ENCODE measurements around the gene SRBD1. TPM values are rescaled to one million over a fixed set of nuclear protein-coding genes. Genes with fewer than 3 reads are reported as not detected.

SRBD1 gene
- total RNA-seq, 2 experiments from 2014 or later = 17.1 to 19.9 TPM

DNA sequence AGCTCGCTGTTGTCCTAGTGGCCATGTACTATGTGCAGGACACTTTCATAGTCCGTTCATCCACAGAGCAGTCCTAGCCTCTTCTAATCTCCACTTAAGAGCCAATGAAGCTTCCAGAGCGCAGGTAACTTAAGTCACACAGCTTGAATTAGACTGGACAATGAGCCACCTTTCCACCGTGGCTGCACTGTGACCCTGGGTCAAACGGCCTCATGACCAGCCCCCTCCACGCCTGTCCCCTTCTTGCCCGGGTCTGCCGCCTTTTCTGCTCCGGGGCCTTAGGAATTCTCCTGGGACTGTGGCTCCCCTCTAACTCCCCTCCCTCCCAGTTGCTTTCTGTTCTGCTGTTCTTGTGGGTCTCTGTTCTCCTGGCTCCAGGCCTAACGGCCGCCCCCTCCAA is 32.0 kb upstream of the SRBD1 start:
- POLR2A ChIA-PET = no interaction called here
- CTCF ChIA-PET = interaction anchor here (1.1 to 1.6 kb wide), 2 partner anchors 136 to 349 kb away, joined by 4 to 12 read pairs; no protein-coding TSS in a partner anchor

DNA sequence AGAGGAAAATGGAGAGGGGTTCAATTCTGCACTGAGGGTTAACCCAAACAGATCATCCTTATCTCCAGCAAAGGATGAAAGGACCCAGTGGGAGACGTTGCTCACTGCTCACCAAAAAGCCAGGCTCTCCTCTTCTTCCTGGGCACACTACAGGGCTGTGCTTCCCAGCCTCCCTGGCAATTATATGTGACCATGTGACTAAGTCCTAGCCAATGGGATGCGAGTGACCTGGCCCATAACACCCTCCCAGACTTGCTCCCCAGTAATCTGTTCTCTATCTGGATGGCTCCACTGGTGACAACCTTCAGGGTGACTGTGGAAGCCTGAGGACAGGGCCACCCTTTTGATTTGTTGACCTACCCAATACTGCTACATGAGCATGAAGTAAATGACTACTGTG is 29.5 kb upstream of the SRBD1 start:
- POLR2A ChIA-PET = no interaction called here
- CTCF ChIA-PET = interaction anchor here (0.6 to 2.8 kb wide), 2 partner anchors 135 to 138 kb away, joined by 3 to 13 read pairs; no protein-coding TSS in a partner anchor

DNA sequence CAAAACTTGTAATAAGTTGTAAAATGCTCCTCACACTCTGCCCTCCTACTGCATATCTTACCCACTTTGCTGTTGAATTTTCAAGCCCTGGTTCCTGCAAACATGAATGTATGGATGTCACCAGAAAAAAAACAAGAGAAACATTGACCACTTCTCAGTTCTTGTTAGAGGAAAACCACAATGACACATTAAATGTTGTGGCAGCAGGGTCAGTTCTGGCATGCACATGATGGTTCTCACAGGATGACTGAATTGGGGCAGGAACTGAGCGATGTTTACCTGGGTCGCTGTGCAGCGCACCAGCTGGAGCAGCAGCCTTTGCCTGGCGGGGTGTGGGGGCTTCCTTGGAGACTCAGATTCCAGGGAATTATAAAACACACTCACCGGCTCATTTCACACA is 26.4 kb upstream of the SRBD1 start:
- ChIA-PET POLR2A (no interaction called here), CTCF (interaction anchor here (0.7 to 1.1 kb wide), 2 partner anchors 144 to 352 kb away, joined by 3 to 4 read pairs; no protein-coding TSS in a partner anchor)

DNA sequence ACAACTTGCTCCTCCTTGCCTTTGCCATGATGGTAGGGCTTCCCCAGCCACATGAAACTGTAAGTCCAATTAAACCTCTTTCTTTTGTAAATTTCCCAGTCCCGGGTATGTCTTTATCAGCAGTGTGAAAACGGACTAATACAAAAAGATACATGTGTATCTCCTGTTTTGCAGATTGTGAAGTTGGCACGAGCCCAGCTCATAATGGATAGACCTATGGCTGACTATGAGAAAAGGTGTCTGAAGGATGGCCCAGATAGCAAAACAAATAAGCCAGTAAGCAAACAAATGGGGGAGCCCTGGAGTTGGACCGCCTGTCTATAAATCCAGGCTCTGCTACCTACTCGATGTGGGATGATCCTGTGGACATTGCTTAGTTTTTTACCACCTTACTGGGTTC is 24.9 kb upstream of the SRBD1 start:
- CTCF ChIA-PET = no interaction called here
- POLR2A ChIA-PET = no interaction called here

DNA sequence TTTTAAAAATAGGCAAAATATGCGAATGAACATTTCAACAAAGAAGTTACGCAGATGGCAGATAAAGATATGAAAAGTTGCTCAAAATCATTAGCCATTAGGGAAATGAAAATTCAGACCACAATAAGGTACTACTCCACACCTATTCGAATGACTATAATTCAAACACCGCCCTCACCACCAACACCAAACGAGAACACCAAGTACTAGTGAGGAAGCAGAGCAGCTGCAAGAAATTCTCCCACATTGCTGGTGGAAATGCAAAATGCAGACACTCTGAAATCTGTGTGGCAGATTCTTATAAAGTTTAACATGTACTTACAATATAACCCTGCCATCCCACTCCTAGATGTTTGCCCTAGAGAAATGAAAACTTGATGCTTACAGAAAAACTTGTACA is 23.2 kb upstream of the SRBD1 start:
- CTCF ChIA-PET = no interaction called here
- POLR2A ChIA-PET = no interaction called here

DNA sequence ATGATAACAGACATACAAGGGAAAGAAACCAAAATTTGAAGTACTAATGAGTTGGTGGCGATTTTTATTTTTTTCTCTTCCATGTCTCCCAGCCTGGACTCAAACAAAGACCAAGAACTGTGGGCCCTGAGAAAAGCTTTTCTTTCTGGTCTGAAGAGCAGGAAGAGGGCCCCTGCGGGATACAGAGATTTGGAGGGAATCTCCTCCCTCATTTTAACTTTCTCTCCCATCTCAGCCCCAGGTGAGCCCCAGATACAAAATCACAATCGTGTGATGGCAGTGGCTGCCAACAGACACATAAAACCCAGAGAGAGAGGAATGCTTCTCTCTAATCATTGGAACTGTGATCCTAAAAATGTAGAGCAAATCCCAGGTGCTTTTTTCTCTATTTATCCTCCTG is 20.9 kb upstream of the SRBD1 start:
- ChIA-PET CTCF (no interaction called here), POLR2A (no interaction called here)

DNA sequence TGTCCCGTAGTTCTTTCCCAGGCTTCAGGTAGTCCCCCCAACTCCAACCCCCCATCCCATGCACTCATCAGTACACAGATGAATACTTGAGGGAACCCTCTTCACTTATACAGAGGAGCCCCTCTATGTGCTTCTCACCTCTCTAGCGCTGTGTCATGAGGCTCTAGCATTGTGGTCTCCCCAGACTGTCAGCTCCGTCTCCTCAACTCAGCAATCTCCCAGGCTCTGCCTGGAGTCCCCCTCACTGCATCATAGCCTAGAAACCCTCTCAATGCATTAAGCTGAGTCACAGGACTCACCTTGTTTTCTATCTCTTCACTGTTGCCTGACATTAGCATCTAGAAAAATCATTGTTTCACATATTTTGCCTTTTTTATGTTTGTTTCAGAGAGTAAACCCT is 20.3 kb upstream of the SRBD1 start:
- ChIA-PET CTCF (interaction anchor here (0.6 kb wide), 1 partner anchor 52 kb away, joined by 3 read pairs; no protein-coding TSS in a partner anchor), POLR2A (no interaction called here)

DNA sequence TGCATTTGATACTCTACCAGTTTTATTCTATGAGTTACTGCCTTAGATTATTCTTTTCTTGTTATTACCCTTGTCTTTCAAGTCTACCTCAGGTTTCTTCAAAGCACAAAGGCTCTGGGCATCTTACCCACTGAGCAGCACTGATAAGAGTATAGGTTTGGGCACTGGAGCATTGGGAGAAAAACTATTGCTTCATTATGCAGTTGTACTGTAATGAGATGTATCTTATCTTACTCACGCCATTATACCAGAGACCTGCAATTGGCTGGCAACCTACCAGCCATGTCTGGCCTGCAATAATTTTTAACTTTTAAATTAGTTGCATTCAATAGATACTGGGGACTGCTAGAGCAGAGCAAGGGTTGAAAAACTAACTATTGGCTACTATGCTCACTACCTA is 18.9 kb upstream of the SRBD1 start:
- ChIA-PET POLR2A (no interaction called here), CTCF (no interaction called here)

DNA sequence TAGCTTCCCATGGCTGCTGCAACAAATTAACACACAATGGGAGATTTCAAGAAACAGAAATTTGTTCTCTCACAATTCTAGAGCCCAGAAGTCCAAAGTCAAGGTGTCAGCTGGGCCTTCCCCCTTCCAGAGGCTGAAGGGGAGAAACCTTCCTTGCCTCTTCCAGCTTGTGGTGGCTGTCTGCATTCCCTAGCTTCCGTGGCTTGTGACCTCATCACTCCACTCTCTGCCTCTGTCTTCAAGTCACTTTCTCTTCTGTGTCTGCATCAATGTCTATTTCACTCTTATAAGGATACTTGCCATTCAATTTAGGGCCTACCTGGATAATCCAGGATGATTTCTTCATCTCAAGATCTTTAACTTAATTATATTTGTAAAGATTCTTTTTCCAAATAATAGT is 16.8 kb upstream of the SRBD1 start:
- POLR2A ChIA-PET = no interaction called here

DNA sequence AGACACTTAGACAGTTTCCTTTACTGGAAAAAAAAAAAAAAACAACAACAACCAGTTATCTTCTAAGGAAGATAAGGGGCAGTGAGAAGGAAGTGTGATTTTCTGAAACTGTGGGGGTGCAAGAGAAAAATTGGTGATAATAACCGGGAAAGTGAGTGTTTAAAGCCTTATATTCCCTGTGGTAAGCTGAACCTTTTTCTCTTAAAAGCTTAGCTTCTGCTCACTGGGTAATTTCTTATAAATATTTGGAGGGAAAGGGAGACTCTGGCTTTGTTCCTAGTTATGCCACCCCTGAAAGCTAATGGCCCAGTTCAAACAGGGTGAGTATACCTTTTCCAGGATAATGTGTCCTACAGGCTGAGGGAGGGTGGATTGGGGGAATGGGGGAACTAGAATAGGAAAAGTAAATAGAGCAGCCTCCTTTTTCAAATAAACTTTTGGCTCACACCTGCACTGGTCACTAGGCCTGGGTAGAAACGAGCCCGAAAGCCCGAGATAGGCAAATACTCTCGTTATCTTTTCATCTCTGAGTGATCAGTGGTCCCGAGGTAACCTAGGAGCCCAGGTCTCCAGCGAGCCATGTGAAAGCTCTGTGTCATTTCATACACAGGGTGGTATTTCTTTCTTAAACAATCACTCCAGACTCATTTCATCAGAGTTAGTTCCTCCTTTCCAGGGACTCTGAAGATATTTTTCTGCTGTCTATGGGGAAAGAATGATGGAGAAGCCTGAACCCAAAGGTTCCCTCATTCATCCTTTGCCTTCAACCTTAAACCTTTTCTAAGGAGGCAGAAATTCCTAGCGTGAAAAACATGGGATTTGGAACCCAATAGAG is 15.5 kb upstream of the SRBD1 start:
- ChIA-PET CTCF (interaction anchor here (0.7 kb wide), 2 partner anchors 23 to 370 kb away, joined by 3 read pairs; no protein-coding TSS in a partner anchor), POLR2A (no interaction called here)

More for the DNA sequence above, 16.8 kb upstream of the SRBD1 start:
- CTCF ChIA-PET = no interaction called here

DNA sequence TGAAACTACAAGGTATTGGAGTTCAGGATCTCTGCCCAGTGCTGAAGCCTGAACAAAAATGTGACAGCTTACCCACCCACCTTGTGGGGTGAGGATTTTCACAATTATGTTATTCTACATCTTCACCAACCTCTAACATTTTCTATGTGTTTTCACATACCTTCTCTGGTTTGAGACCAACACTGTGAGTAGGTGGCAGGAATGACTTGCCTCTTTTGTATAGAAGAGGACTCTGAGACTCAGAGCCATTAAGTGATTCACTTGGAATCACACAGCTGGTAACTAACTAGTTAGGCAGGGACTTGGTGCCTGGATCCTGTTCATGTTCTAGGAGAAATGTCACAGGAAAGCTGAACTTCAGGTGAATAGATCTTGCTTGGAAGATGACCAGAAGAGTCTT is 14.8 kb upstream of the SRBD1 start:
- CTCF ChIA-PET = no interaction called here
- POLR2A ChIA-PET = no interaction called here

DNA sequence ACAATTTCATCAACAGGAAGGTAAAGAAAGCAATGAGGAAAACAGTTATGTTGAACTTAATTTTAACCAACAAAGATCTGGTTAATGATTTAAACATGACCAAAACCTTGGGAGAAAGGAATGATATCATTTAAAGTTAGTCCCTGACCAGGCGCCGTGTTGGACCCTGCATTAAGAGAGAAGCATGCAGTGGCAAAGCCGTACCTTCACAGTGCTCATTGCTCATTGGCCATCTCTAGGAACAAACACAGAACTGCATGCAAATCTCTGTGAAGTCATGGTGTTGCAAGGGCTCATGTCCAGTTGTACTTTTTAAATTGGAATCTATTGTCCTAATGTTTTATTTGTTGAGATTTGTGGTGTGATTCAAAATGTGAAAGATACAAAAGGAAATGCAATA is 12.0 kb upstream of the SRBD1 start:
- ChIA-PET CTCF (no interaction called here), POLR2A (no interaction called here)

DNA sequence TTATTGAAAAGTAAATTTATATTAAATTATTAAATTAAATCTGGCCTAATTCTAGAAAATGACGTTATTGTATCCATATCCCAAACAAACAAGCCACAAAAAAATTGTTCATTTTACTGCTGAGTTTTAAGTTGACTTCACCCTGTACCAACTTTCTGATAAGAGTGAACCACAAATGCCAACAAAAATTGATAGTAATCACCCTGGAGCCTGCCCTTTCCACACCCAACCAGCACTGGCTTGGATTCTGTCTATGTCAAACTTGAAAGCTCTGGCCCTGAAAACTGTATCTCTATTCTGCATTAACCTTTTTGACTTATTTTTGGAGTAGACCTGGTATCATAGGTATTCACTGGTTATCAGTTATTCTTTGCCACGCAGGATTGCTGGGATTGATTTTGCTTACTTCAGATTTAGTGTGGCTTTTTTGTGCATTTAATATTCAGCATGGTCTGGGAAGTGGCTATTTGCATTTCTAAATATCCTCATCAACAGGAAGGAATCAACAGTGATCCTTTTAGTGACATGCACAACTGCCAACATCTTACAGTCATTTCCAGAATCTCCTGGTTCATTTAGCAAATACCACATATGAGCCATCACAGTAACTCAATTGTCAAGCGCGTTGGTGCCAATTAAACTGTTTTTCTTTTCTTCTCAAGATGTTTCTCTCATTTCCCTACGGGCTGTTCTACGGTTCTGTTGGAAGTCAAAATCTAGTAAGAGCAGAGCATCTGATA is 11.4 kb upstream of the SRBD1 start:
- ChIA-PET POLR2A (no interaction called here), CTCF (no interaction called here)

DNA sequence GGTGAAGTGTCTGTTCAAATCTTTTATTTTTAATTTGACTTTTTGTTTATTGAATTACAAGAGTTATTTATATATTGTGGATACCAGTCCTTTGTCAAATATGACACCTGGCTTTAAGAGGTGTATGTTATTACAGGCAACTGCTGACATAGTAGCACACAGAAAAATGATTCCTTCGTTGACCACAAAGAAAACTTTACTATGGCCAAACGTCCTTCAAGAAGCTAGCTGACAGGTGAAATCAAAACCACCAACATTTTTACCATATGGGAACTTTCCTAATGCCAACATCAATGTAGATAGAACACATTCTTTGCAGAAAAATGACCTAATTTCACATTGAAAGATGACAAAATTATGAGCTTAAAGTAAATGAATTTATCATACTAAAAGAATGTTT is 6.4 kb upstream of the SRBD1 start:
- ChIA-PET CTCF (no interaction called here), POLR2A (no interaction called here)

DNA sequence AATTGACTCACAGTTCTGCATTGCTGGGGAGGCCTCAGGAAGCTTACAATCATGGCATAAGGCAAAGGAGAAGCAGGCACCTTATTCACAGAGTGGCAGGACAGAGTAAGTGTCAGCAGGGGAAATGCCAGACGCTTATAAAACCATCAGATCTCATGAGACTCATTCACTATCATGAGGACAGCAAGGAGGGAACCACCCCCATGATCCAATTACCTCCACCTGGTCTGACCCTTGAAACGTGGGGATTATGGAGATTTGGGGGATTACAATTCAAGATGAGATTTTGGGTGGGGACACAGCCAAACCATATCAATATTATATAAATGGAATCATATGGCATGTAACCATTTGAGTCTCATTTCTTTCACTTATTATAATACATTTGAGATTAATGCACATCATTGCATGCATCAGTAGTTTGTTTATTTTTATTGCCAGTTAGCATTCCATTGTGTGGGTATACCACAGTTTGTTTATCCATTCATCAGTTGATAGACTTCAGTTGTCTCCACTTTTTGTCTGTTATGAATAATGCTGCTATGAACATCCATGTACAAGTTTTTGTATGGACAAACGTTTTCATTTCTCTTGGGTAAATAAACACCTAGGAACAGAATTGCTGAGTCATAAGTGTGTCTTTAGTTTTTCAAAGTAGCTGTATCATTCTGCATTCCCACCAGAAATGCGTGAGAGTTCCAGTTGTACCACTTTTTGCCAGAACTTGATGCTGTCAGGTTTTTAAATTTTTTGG is 5.8 kb upstream of the SRBD1 start:
- ChIA-PET CTCF (no interaction called here), POLR2A (no interaction called here)

DNA sequence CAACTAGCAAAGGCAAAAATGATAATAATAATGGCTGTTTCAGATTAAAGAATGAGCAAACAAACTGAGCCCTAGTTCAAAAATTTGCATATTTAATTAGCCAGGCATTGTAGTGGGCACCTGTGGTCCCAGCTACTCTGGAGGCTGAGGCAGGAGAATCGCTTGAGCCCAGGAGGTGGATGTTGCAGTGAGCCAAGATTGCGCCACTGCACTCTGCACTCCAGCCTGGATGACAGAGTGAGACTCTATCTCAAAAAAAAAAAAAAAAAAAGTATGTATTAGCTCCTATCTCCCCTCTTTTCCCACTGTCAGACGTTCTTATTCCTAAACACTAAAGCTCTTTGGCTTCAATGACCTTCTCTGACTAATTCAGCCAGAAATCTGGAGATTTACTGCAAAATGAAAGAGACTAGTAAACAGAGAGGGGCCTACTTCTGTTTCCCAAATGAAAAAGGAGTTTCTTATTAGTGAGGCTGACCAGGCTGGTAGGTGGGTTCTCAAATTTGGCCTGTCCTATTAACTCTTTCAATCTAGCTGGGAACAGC is 3.9 kb upstream of the SRBD1 start:
- ChIA-PET CTCF (interaction anchor here (0.9 kb wide), 1 partner anchor 254 kb away, joined by 3 read pairs; no protein-coding TSS in a partner anchor), POLR2A (no interaction called here)

DNA sequence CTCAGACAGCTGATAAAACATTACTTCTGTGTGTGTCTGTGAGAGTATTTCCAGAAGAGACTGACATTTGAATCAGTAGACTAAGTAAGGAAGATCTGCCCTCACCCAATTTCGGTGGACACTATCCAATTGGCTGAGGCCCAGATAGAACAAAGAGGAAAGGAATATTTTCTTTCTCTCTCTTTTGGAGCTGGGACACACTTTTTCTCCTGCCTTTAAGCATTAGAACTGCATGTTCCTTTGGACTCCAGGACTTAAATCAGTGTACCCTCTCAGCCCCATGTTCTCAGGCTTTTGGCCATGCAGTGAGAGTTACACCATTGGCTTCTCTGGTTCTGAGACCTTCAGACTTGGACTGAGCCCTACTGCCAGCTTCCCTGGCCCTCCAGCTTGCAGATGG is 3.3 kb upstream of the SRBD1 start:
- POLR2A ChIA-PET = no interaction called here
- CTCF ChIA-PET = interaction anchor here (0.9 kb wide), 1 partner anchor 255 kb away, joined by 3 read pairs; no protein-coding TSS in a partner anchor

DNA sequence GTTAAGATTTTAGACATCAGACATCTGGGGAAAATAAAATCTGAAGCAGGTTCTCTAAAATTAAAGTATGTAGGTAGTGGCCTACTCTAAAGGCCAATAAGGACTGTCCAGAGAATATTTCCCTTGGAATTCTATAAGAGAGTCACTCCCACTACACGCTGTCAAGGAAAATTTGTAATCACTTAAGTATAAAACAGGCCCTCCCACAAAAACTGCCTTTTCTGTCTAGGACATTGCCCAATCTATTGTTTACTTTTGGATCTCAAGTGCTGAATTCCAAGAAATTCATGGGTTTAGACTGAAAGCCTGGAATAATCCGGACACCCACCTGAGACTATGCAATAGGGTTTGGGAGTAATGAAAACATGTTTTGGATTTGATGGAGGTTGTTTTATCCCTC is 1.7 kb upstream of the SRBD1 start:
- ChIA-PET CTCF (no interaction called here), POLR2A (interaction anchor here (0.9 kb wide), 1 partner anchor 37 kb away, joined by 3 read pairs; no protein-coding TSS in a partner anchor)

DNA sequence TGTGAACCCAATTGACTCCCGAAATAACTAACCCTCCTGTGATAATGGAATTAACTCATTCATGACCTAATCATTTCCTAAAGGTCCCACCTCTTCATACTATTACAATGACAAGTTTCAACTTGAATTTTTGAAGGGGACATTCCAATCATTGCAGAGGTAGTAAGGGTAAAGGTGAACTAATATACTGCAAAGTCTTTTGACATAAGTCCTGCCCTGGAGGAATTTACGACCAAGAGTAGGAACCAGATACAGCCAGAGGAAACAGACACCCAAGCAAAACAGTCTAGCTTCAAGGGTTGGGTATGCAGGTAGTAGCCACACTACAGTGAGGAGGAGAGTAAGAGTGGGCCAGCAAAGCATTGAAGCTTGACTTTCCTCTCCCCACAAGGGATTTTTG is 1.2 kb upstream of the SRBD1 start:
- ChIA-PET POLR2A (interaction anchor here (0.9 kb wide), 1 partner anchor 38 kb away, joined by 3 read pairs; no protein-coding TSS in a partner anchor), CTCF (no interaction called here)

Data from activated CD8-positive, alpha-beta memory T cell treated with anti-CD3 and anti-CD28 coated beads for 36 hours (primary cell).